Measurements from ENCODE around the gene RBPJL.

Gene RBPJL

DNA sequence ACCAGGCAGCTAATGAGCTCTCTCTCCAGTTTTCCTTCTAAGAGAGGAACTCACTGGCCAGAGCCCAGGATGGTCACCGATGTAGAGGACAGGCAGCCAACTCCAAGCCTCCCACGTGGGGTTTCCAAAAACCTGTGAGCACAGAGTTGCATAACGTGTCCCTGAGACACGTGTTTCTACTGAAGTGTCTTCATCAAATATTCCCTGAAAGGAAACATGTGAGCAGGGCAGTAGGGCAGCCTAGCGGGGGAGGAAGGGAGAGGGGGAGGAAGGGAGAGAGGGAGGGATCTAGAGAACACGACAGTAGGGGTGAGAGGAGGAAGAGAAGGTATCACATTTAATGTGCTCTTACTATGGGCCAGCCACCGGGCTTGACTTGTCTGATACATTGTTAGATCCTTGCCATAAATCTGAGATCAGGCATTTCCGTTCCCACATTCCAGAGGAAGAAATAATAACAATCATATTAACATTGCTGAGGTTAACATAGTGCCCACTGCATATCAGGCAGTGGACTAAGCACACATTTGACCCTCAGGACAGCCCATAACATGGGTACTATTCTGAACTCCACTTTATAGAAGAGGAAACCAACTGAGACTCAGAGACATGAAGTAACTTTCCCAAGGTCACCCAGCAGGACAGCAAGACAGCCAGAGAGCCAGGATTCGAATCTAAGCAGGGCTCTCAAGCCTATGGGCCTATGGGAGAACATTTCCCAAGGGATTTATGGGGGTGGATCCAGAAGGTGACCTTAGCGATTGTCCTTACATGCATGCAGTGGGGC, 51.8 kb downstream of the RBPJL start:
- H3K4me3 ChIP-seq (ENCODE audit: insufficient read depth, low read length, poor library complexity, severe bottlenecking) = no peak overlapping the region
- H3K9me3 ChIP-seq (ENCODE audit: insufficient read depth, low read length) = no peaks in the 10 kb centered on the region
- no peaks in the 10 kb centered on the region for H3K36me3 ChIP-seq (ENCODE audit: low read length)
- H2AFZ ChIP-seq (ENCODE audit: low read depth, low read length, severe bottlenecking) = no peak overlapping the region
- no peaks in the 10 kb centered on the region for H3K9me2 ChIP-seq (replicated peaks; ENCODE audit: insufficient read depth, low read length)
- H3K27ac ChIP-seq (ENCODE audit: low read depth, low read length) = no peak overlapping the region
- no peaks in the 10 kb centered on the region for H4K20me1 ChIP-seq (ENCODE audit: low read depth, low read length)
- no peaks in the 10 kb centered on the region for H3K27me3 ChIP-seq (ENCODE audit: low read length)
- H3K79me2 ChIP-seq (ENCODE audit: insufficient read depth, low read length) = no peaks in the 10 kb centered on the region; the same call in 1 of the 2 replicates
- TF ChIP-seq EZH2phosphoT487 (conservative IDR thresholded peaks at IDR 0.05; ENCODE audit: low read length) (no peak), CTCF (IDR thresholded peaks at IDR 0.05; ENCODE audit: insufficient read depth, low read length, poor library complexity, severe bottlenecking) (no peak)
- H3F3A ChIP-seq (ENCODE audit: insufficient read depth) = no peaks in the 10 kb centered on the region
- H3K9ac ChIP-seq (ENCODE audit: low read length) = no peak overlapping the region
- H3K4me2 ChIP-seq (ENCODE audit: low read depth, low read length, poor library complexity, severe bottlenecking) = no peak overlapping the region

DNA sequence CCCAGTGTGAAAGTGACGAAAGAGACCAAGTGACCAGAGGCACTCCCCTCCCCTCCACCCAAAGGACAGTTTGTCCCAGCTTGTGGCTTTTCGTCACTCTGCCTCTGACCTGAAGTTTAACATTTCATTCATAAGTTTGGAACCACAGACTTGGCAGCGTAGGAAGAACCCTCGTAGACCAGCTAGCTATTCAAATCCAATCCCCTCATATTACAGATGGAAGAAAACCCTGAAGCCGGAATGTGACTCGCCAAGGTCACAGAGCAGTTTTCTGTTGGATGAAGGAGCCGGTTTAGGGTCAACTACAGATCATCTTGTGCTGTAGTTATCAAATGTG, 52.4 kb downstream of the RBPJL start:
- TF ChIP-seq EZH2phosphoT487 (conservative IDR thresholded peaks at IDR 0.05; ENCODE audit: low read length) = no peak
- no peak for TF ChIP-seq CTCF (IDR thresholded peaks at IDR 0.05; ENCODE audit: insufficient read depth, low read length, poor library complexity, severe bottlenecking)
- no peak overlapping the region for H3K9ac ChIP-seq (ENCODE audit: low read length)
- H3K79me2 ChIP-seq (ENCODE audit: insufficient read depth, low read length) = no peaks in the 10 kb centered on the region; the same call in 1 of the 2 replicates
- no peaks in the 10 kb centered on the region for H3K9me2 ChIP-seq (replicated peaks; ENCODE audit: insufficient read depth, low read length)
- H3K27ac ChIP-seq (ENCODE audit: low read depth, low read length) = no peak overlapping the region
- H3K4me2 ChIP-seq (ENCODE audit: low read depth, low read length, poor library complexity, severe bottlenecking) = no peak overlapping the region
- no peaks in the 10 kb centered on the region for H3K9me3 ChIP-seq (ENCODE audit: insufficient read depth, low read length)
- H3K27me3 ChIP-seq (ENCODE audit: low read length) = no peaks in the 10 kb centered on the region
- no peaks in the 10 kb centered on the region; the same call in 1 of the 2 replicates for H3F3A ChIP-seq (ENCODE audit: insufficient read depth)
- H3K36me3 ChIP-seq (ENCODE audit: low read length) = no peaks in the 10 kb centered on the region
- H4K20me1 ChIP-seq (ENCODE audit: low read depth, low read length) = no peaks in the 10 kb centered on the region
- H2AFZ ChIP-seq (ENCODE audit: low read depth, low read length, severe bottlenecking) = no peak overlapping the region
- H3K4me3 ChIP-seq (ENCODE audit: insufficient read depth, low read length, poor library complexity, severe bottlenecking) = no peak overlapping the region

GRCh38 chr20:45359406-45360148, 52.9 kb downstream of the RBPJL start:
- Histone ChIP-seq H3K27ac (ENCODE audit: low read depth, low read length) (no peak overlapping the region), H3K9ac (ENCODE audit: low read length) (no peak overlapping the region), H4K20me1 (ENCODE audit: low read depth, low read length) (no peaks in the 10 kb centered on the region), H3K27me3 (ENCODE audit: low read length) (no peaks in the 10 kb centered on the region), H3F3A (ENCODE audit: insufficient read depth) (no peaks in the 10 kb centered on the region; the same call in 1 of the 2 replicates), H3K4me3 (ENCODE audit: insufficient read depth, low read length, poor library complexity, severe bottlenecking) (no peak overlapping the region), H2AFZ (ENCODE audit: low read depth, low read length, severe bottlenecking) (no peak overlapping the region), H3K4me2 (ENCODE audit: low read depth, low read length, poor library complexity, severe bottlenecking) (no peak overlapping the region), H3K79me2 (ENCODE audit: insufficient read depth, low read length) (no peaks in the 10 kb centered on the region; the same call in 1 of the 2 replicates), H3K9me2 (replicated peaks; ENCODE audit: insufficient read depth, low read length) (no peaks in the 10 kb centered on the region), H3K9me3 (ENCODE audit: insufficient read depth, low read length) (no peaks in the 10 kb centered on the region), H3K36me3 (ENCODE audit: low read length) (no peaks in the 10 kb centered on the region)
- no peak for TF ChIP-seq CTCF (IDR thresholded peaks at IDR 0.05; ENCODE audit: insufficient read depth, low read length, poor library complexity, severe bottlenecking)
- TF ChIP-seq EZH2phosphoT487 (conservative IDR thresholded peaks at IDR 0.05; ENCODE audit: low read length) = no peak
